Sciatic nerve (tissue), 2 donors: ENCODE data around the gene ALOX15B. TPM values are rescaled to one million over a fixed set of nuclear protein-coding genes. Genes with fewer than 3 reads are reported as not detected.

Experiments
- ATAC-seq: fragments of 200-7000 bp; cut with Tn5 transposase; one replicate; pipeline ENCODE4 v1.9.1; 2020; ENCODE audit warnings: mild to moderate bottlenecking, moderate library complexity
- DNase-seq: peaks from one replicate; pipeline ENCODE4 v3.0.0-alpha.2; 2020; ENCODE audit warnings: low spot score
- intact Hi-C: fragments of 100-400 bp; cut with DNase I; formaldehyde crosslinking; loops from one replicate; pipeline ENCODE4 v1.14.2; 2022
- total RNA-seq: library from RNA; stranded (reverse); fragmentation: NEBNext Ultra II Directional; extraction: Animal tissue kit (Norgen Biotek cat#: 25700); gene quantifications from one replicate; pipeline ENCODE4 v1.2.1, GENCODE V29; 2021
- donor health status: DM: no; HTN: no; CAD: no.
- donor health status: DM: no; HTN: no; CAD: no.

The ALOX15B gene
- not detected for total RNA-seq

- ATAC-seq (peak; percentile 29), DNase-seq (peak; percentile 54)
- intact Hi-C loops, result no loop called here
Observed at GRCh38 chr17:8038954-8039610, at the start of gene ALOX15B. TSS of gene ALOX15B (plus strand) at chr17:8039059. CDS start at chr17:8039156, 97 bp downstream.

GRCh38 chr17:7989781-7990655 is 48.8 kb upstream of the ALOX15B start:
- DNase-seq, result peak; percentile 92
- ATAC-seq, result peak; percentile 89
- intact Hi-C loops, result loop anchor here (5.0 to 10.0 kb wide), 2 partner anchors 78 to 125 kb away; no protein-coding TSS in a partner anchor

GRCh38 chr17:7992516-7992915 is 46.3 kb upstream of the ALOX15B start:
- no peak for ATAC-seq
- peak; percentile 6 for DNase-seq
- intact Hi-C loops, result loop anchor here (5.0 kb wide), 1 partner anchor 80 kb away; no protein-coding TSS in a partner anchor

- ATAC-seq (no peak), DNase-seq (peak; percentile 3)
- intact Hi-C loops, result loop anchor here (5.0 kb wide), 1 partner anchor 81 kb away; no protein-coding TSS in a partner anchor
Observed at GRCh38 chr17:7992924-7993323, 45.9 kb upstream of the ALOX15B start.

GRCh38 chr17:7993972-7994589 is 44.8 kb upstream of the ALOX15B start:
- intact Hi-C loops, result loop anchor here (5.0 kb wide), 1 partner anchor 82 kb away; no protein-coding TSS in a partner anchor

GRCh38 chr17:7995724-7996123 is 43.1 kb upstream of the ALOX15B start:
- ATAC-seq (no peak), DNase-seq (no peak)
- intact Hi-C loops, result no loop called here

More at GRCh38 chr17:7993972-7994589, 44.8 kb upstream of the ALOX15B start:
- DNase-seq, result peak; percentile 56
- ATAC-seq, result no peak

GRCh38 chr17:7997186-7997585 is 41.7 kb upstream of the ALOX15B start:
- intact Hi-C loops, result no loop called here
- ATAC-seq (no peak), DNase-seq (peak; percentile 55)

GRCh38 chr17:8001976-8002720 is 36.7 kb upstream of the ALOX15B start, which contains the start of gene GUCY2D:
TSS of gene GUCY2D (plus strand) at chr17:8002615. CDS start at chr17:8003048, 433 bp downstream.
- intact Hi-C loops, result no loop called here
- DNase-seq (peak; percentile 59), ATAC-seq (peak; percentile 66)

- intact Hi-C loops, result no loop called here
- ATAC-seq (peak; percentile 11), DNase-seq (peak; percentile 52)
Observed at GRCh38 chr17:8002721-8003593, 35.9 kb upstream of the ALOX15B start.

- DNase-seq (peak; percentile 40), ATAC-seq (no peak)
- intact Hi-C loops, result no loop called here
Observed at GRCh38 chr17:8003594-8004181, 35.2 kb upstream of the ALOX15B start.

GRCh38 chr17:8004899-8005298 is 34.0 kb upstream of the ALOX15B start:
- no peak for ATAC-seq

GRCh38 chr17:8005357-8005756 is 33.5 kb upstream of the ALOX15B start:
- ATAC-seq, result no peak
- intact Hi-C loops, result no loop called here
- no peak for DNase-seq

More at GRCh38 chr17:8004899-8005298, 34.0 kb upstream of the ALOX15B start:
- DNase-seq, result no peak
- intact Hi-C loops, result no loop called here

- intact Hi-C loops, result no loop called here
- DNase-seq (no peak), ATAC-seq (no peak)
Observed at GRCh38 chr17:8005967-8006730, 32.7 kb upstream of the ALOX15B start.

GRCh38 chr17:8006836-8007680 is 31.8 kb upstream of the ALOX15B start:
- ATAC-seq, result no peak
- intact Hi-C loops, result no loop called here
- DNase-seq, result peak; percentile 33

GRCh38 chr17:8007836-8008235 is 31.0 kb upstream of the ALOX15B start:
- ATAC-seq (no peak), DNase-seq (peak; percentile 49)
- intact Hi-C loops, result no loop called here
